GM10847 (cell line): Measurements from ENCODE around the gene CXCL14.

ENCODE experiments used
- POLR2A ChIP-seq: IDR thresholded peaks from 2 replicates; pipeline ENCODE4 v1.6.1; 2011; ENCODE audit not compliant: insufficient read length; ENCODE audit errors: extremely low read depth

The CXCL14 gene

GRCh38 chr5:135578685-135579341 is at the start of gene CXCL14:
CXCL14 (minus strand) TSS chr5:135578991; CDS start chr5:135578778, 213 bp downstream.
- no peak for TF ChIP-seq POLR2A

- no peak for TF ChIP-seq POLR2A
Measured at GRCh38 chr5:135626636-135627035, 47.8 kb upstream of the CXCL14 start.

- no peak for TF ChIP-seq POLR2A
Measured at GRCh38 chr5:135625961-135626360, 47.2 kb upstream of the CXCL14 start.

GRCh38 chr5:135625486-135625885 is 46.7 kb upstream of the CXCL14 start:
- no peak for TF ChIP-seq POLR2A

- no peak for TF ChIP-seq POLR2A
Measured at GRCh38 chr5:135625061-135625460, 46.3 kb upstream of the CXCL14 start.

- TF ChIP-seq POLR2A, result no peak
Measured at GRCh38 chr5:135623186-135623715, 44.5 kb upstream of the CXCL14 start.

- no peak for TF ChIP-seq POLR2A
Measured at GRCh38 chr5:135615581-135616260, 36.9 kb upstream of the CXCL14 start.

- TF ChIP-seq POLR2A, result no peak
Measured at GRCh38 chr5:135615171-135615570, 36.4 kb upstream of the CXCL14 start.

GRCh38 chr5:135609981-135610380 is 31.2 kb upstream of the CXCL14 start:
- no peak for TF ChIP-seq POLR2A

GRCh38 chr5:135608761-135609443 is 30.1 kb upstream of the CXCL14 start:
- no peak for TF ChIP-seq POLR2A

- TF ChIP-seq POLR2A, result no peak
Measured at GRCh38 chr5:135608361-135608760, 29.6 kb upstream of the CXCL14 start.

- no peak for TF ChIP-seq POLR2A
Measured at GRCh38 chr5:135606431-135606830, 27.6 kb upstream of the CXCL14 start.

- TF ChIP-seq POLR2A, result no peak
Measured at GRCh38 chr5:135605221-135605620, 26.4 kb upstream of the CXCL14 start.

GRCh38 chr5:135604056-135604455 is 25.3 kb upstream of the CXCL14 start:
- TF ChIP-seq POLR2A, result no peak

GRCh38 chr5:135602882-135603721 is 24.3 kb upstream of the CXCL14 start:
- no peak for TF ChIP-seq POLR2A

GRCh38 chr5:135601466-135601865 is 22.7 kb upstream of the CXCL14 start:
- no peak for TF ChIP-seq POLR2A

- TF ChIP-seq POLR2A, result no peak
Measured at GRCh38 chr5:135600971-135601381, 22.2 kb upstream of the CXCL14 start.
